IMR-90 (cell line): ENCODE measurements around the gene UBE2S. TPM values are rescaled to one million over a fixed set of nuclear protein-coding genes. Genes with fewer than 3 reads are reported as not detected.

Experiments used
- ATAC-seq: fragments of 200-7000 bp; cut with Tn5 transposase; 2 replicates; pipeline ENCODE4 v1.9.1; 2020; ENCODE audit warnings: low read depth, mild to moderate bottlenecking, moderate library complexity
- BruUV-seq: library from RNA; stranded (reverse); fragments of 400-500 nt; replicated peaks from 2 replicates; lab custom pipeline; 2021; lab: Mats Ljungman, UMichigan
- CTCF ChIA-PET: fragments of 300-600 bp; formaldehyde crosslinking; extraction: SDS; loops from one replicate; lab custom pipeline; 2021; ENCODE audit warnings: antibody characterized with exemption; lab: Yijun Ruan, JAX
- POLR2A ChIA-PET: fragments of 300-600 bp; sonication (Branson Sonifier 250); formaldehyde crosslinking; loops from one replicate; lab custom pipeline; 2022; ENCODE audit warnings: antibody characterized with exemption; ENCODE audit not compliant: unreplicated experiment; lab: Charles Lee
- DNase-seq: peaks from one replicate; pipeline ENCODE4 v3.0.0; 2013
- H2AFZ ChIP-seq: replicated peaks from 2 replicates; pipeline ENCODE3; 2013; ENCODE audit warnings: low read length, mild to moderate bottlenecking; ENCODE audit not compliant: poor library complexity
- H2AK5ac ChIP-seq: 2 replicates; pipeline ENCODE4 v1.6.1; 2013; ENCODE audit warnings: low read depth, low read length, inconsistent platforms
- H2AK9ac ChIP-seq: replicated peaks from 2 replicates; pipeline ENCODE3; 2013; ENCODE audit warnings: mild to moderate bottlenecking, low read depth, low read length, moderate library complexity; ENCODE audit not compliant: poor library complexity
- H2BK120ac ChIP-seq: 2 replicates; pipeline ENCODE4 v1.6.1; 2013; ENCODE audit warnings: low read depth, low read length, inconsistent platforms
- H2BK15ac ChIP-seq: 3 replicates; pipeline ENCODE4 v1.6.1; 2013; ENCODE audit warnings: low read depth, low read length, inconsistent platforms
- H2BK20ac ChIP-seq: 2 replicates; pipeline ENCODE4 v1.6.1; 2013; ENCODE audit warnings: low read depth, mild to moderate bottlenecking, inconsistent platforms, low read length, moderate library complexity
- H2BK5ac ChIP-seq: 2 replicates; pipeline ENCODE4 v1.6.1; 2013; ENCODE audit warnings: mild to moderate bottlenecking, low read depth, low read length, inconsistent platforms; ENCODE audit not compliant: poor library complexity, severe bottlenecking
- H3K14ac ChIP-seq: replicated peaks from 2 replicates; pipeline ENCODE4 v1.6.1; 2013; ENCODE audit warnings: low read depth, low read length, inconsistent platforms
- H3K18ac ChIP-seq: 2 replicates; pipeline ENCODE4 v1.6.1; 2013; ENCODE audit warnings: low read depth, low read length, control low read depth
- H3K23ac ChIP-seq: 2 replicates; pipeline ENCODE4 v1.6.1; 2013; ENCODE audit warnings: low read depth, low read length, inconsistent platforms
- H3K27ac ChIP-seq: 2 replicates; pipeline ENCODE4 v1.5.1; 2013; ENCODE audit warnings: mild to moderate bottlenecking, control low read depth, low read length; ENCODE audit not compliant: insufficient read depth
- H3K27me3 ChIP-seq: 2 replicates; pipeline ENCODE4 v1.6.1; 2013; ENCODE audit warnings: low read length; ENCODE audit not compliant: control insufficient read depth, insufficient read depth
- H3K36me3 ChIP-seq: 2 replicates; pipeline ENCODE4 v1.6.1; 2013; ENCODE audit warnings: low read length, mixed read lengths; ENCODE audit not compliant: control insufficient read depth, insufficient read depth
- H3K4ac ChIP-seq: 2 replicates; pipeline ENCODE4 v1.6.1; 2013; ENCODE audit warnings: low read depth, low read length, inconsistent platforms
- H3K4me1 ChIP-seq: 2 replicates; pipeline ENCODE4 v1.6.1; 2013; ENCODE audit warnings: low read length, mixed read lengths; ENCODE audit not compliant: control insufficient read depth, insufficient read depth
- H3K4me2 ChIP-seq: 2 replicates; pipeline ENCODE4 v1.6.1; 2013; ENCODE audit warnings: low read depth, mild to moderate bottlenecking, control low read depth, low read length, moderate library complexity
- H3K4me3 ChIP-seq: 2 replicates; pipeline ENCODE4 v1.5.1; 2013; ENCODE audit warnings: low read depth, mild to moderate bottlenecking, control low read depth, low read length, moderate library complexity; ENCODE audit not compliant: insufficient read depth
- H3K56ac ChIP-seq: 2 replicates; pipeline ENCODE4 v1.6.1; 2013; ENCODE audit warnings: low read length, inconsistent platforms; ENCODE audit not compliant: insufficient read depth; ENCODE audit errors: extremely low read depth
- H3K79me1 ChIP-seq, 2 experiments: 2 replicates each; pipeline ENCODE4 v1.6.1; 2013; ENCODE audit warnings: low read length in 2 of 2, inconsistent platforms in 1 of 2, low read depth in 1 of 2
- H3K9ac ChIP-seq: 2 replicates; pipeline ENCODE4 v1.6.1; 2013; ENCODE audit warnings: low read depth, low read length, control low read depth
- H3K9me1 ChIP-seq: 2 replicates; pipeline ENCODE4 v1.6.1; 2013; ENCODE audit warnings: low read length, inconsistent platforms; ENCODE audit not compliant: insufficient read depth
- H3K9me3 ChIP-seq: 2 replicates; pipeline ENCODE4 v1.6.1; 2013; ENCODE audit warnings: low read length; ENCODE audit not compliant: control insufficient read depth, insufficient read depth
- H4K20me1 ChIP-seq: 2 replicates; pipeline ENCODE4 v1.6.1; 2013; ENCODE audit warnings: low read length, inconsistent platforms; ENCODE audit not compliant: insufficient read depth
- H4K5ac ChIP-seq: 2 replicates; pipeline ENCODE4 v1.6.1; 2013; ENCODE audit warnings: mild to moderate bottlenecking, low read depth, low read length, control low read depth
- H4K8ac ChIP-seq, 2 experiments: 2 replicates each; pipeline ENCODE4 v1.6.1; 2013; ENCODE audit warnings: low read depth in 2 of 2, low read length in 2 of 2, control low read depth in 1 of 2, inconsistent platforms in 1 of 2
- H4K91ac ChIP-seq: 2 replicates; pipeline ENCODE4 v1.6.1; 2013; ENCODE audit warnings: low read depth, low read length, inconsistent platforms; ENCODE audit not compliant: insufficient read depth
- MAFK ChIP-seq: IDR thresholded peaks from 2 replicates; pipeline ENCODE4 v1.6.1; 2012; ENCODE audit warnings: low read depth, low read length, improper control_type of control experiment
- MXI1 ChIP-seq: IDR thresholded peaks from 2 replicates; pipeline ENCODE4 v1.6.1; 2012; ENCODE audit warnings: low read depth, mild to moderate bottlenecking, low read length, moderate library complexity, borderline replicate concordance
- RAD21 ChIP-seq: IDR thresholded peaks from 2 replicates; pipeline ENCODE4 v1.6.1; 2012; ENCODE audit warnings: low read length, improper control_type of control experiment
- WGBS, 2 experiments: methylation state at CpG; one replicate each; pipeline versions ENCODE4 v1.1.5 to v1.1.7; 2013; ENCODE audit warnings: missing lambda C conversion rate in 2 of 2; ENCODE audit not compliant: insufficient read length in 1 of 2; ENCODE audit errors: extremely low coverage in 2 of 2; 5-methylcytosine and 5-hydroxymethylcytosine counted together
- dilution Hi-C: fragments of 300-500 bp; cut with HindIII; formaldehyde crosslinking; loops from one replicate; pipeline ENCODE4 v1.14.3; 2018; ENCODE audit warnings: low sequenced_read_pairs; ENCODE audit not compliant: unreplicated experiment
- in situ Hi-C: fragments of 300-500 bp; cut with MboI; formaldehyde crosslinking; loops from 3 replicates; pipeline ENCODE4 v1.14.3; 2019; ENCODE audit warnings: low sequenced_read_pairs, inconsistent platforms, mixed read lengths
- intact Hi-C: fragments of 100-400 bp; cut with micrococcal nuclease; formaldehyde crosslinking; loops from 2 replicates; pipeline ENCODE4 v1.10.0; 2022
- polyA plus RNA-seq, 3 experiments: library from polyadenylated mRNA; depleted of rRNA; stranded (reverse); fragments of >200 nt; gene quantifications; 2 replicates each; pipeline ENCODE4 v1.2.3, GENCODE V29; 2012; ENCODE audit warnings: low replicate concordance in 1 of 3
- total RNA-seq: library from RNA; depleted of rRNA; stranded (reverse); fragments of >200 nt; gene quantifications from 2 replicates; pipeline ENCODE4 v1.2.3, GENCODE V29; 2012; rRNA removed
- TF ChIP-seq, protein P1 (sequence below): conservative IDR thresholded peaks from 2 replicates; pipeline ENCODE4 v1.5.1; 2012; ENCODE audit warnings: mild to moderate bottlenecking, low read depth, low read length, improper control_type of control experiment

The UBE2S gene
- total and polyA plus RNA-seq, 2 of the 4 experiments (the other 2 are of a cell fraction), result 69.5 to 104 TPM

DNA sequence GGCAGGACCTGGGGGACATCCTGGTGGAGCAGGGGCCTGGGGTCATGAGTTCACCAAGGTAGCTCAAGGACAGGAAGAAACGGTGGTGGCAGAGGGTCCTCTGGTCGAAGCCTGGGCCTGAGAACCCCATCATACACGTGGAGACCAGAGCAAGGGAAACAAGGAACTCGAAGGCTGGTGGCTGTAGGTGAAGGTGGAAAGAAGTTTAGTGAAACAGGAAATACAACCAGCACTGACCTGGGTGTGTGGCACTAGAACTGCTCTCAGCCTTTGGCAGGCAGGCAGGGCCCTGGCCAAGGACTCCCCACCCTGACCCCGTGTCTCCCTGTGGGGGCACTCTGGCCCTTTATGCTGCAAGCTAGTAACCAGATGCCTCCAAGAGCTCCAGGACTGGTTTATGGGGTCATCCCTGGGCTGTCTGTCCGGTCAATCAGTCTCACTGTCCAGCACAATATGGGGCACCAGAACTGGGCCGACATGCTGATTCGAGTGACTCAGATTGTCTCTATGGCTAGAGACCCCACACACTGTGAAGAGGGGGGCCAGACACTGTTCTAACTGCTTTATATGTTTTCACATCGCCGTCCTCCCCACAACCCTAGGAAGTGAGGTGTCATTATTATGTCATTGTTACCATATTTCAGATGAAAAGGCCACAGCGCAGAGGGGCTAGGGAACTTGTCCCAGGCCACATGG, 56.8 kb downstream of the UBE2S start:
- no peaks in the 10 kb centered on the region for H3K9me3 ChIP-seq
- WGBS, 2 experiments, result 75% methylated on average over 4 of the region's 11 CpGs; no CpG with 5 or more reads in 1 of the 2 experiments
- peaks cover 5% of the 10 kb centered on the region; the same call in 1 of the 2 replicates for H3K4me1 ChIP-seq
- peaks cover 34% of the 10 kb centered on the region for H3K27me3 ChIP-seq
- no peak overlapping the region for H2BK15ac ChIP-seq
- no peak overlapping the region for H2AK5ac ChIP-seq
- no peaks in the 10 kb centered on the region for H3K9me1 ChIP-seq
- no peak overlapping the region for H4K8ac ChIP-seq
- no peak for DNase-seq
- H3K79me1 ChIP-seq, result no peaks in the 10 kb centered on the region
- H2AK9ac ChIP-seq, result peak overlapping the region; percentile 72
- no TSS peak for BruUV-seq
- H3K9ac ChIP-seq, result no peak overlapping the region
- no peak overlapping the region for H3K4me2 ChIP-seq
- no peak overlapping the region for H3K23ac ChIP-seq
- no peak overlapping the region for H3K4ac ChIP-seq
- no peak for ATAC-seq
- no peak overlapping the region for H4K91ac ChIP-seq
- POLR2A ChIA-PET, result no interaction called here
- peaks cover 7% of the 10 kb centered on the region; the same call in 1 of the 2 replicates for H4K20me1 ChIP-seq
- no peak overlapping the region; the same call in 1 of the 2 replicates for H3K14ac ChIP-seq
- dilution Hi-C loops, result no loop called here
- H2AFZ ChIP-seq, result no peak overlapping the region
- H2BK20ac ChIP-seq, result no peak overlapping the region
- H3K36me3 ChIP-seq, result peaks cover 7% of the 10 kb centered on the region; the same call in 1 of the 2 replicates
- H2BK120ac ChIP-seq, result no peak overlapping the region
- no peak for TF ChIP-seq MXI1
- TF ChIP-seq, protein P1, sequence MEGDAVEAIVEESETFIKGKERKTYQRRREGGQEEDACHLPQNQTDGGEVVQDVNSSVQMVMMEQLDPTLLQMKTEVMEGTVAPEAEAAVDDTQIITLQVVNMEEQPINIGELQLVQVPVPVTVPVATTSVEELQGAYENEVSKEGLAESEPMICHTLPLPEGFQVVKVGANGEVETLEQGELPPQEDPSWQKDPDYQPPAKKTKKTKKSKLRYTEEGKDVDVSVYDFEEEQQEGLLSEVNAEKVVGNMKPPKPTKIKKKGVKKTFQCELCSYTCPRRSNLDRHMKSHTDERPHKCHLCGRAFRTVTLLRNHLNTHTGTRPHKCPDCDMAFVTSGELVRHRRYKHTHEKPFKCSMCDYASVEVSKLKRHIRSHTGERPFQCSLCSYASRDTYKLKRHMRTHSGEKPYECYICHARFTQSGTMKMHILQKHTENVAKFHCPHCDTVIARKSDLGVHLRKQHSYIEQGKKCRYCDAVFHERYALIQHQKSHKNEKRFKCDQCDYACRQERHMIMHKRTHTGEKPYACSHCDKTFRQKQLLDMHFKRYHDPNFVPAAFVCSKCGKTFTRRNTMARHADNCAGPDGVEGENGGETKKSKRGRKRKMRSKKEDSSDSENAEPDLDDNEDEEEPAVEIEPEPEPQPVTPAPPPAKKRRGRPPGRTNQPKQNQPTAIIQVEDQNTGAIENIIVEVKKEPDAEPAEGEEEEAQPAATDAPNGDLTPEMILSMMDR, result no peak
- TF ChIP-seq MAFK, result no peak
- no peak for TF ChIP-seq RAD21
- intact Hi-C loops, result no loop called here
- no peak overlapping the region for H3K56ac ChIP-seq
- in situ Hi-C loops, result no loop called here
- no peak overlapping the region for H3K4me3 ChIP-seq
- no peak overlapping the region for H3K27ac ChIP-seq
- CTCF ChIA-PET, result interaction anchor here (0.9 kb wide), 1 partner anchor 34 kb away, joined by 3 read pairs; no protein-coding TSS in a partner anchor
- H2BK5ac ChIP-seq, result no peak overlapping the region
- no peak overlapping the region for H4K5ac ChIP-seq
- no peak overlapping the region for H3K18ac ChIP-seq

Other genes starting within 250 kb of the UBE2S start
Only the 30 nearest of the 32 such genes appear.
- gene SYT5, start 227.5 kb downstream of the UBE2S start, total RNA-seq, result under 0.01 TPM in 2 replicates
- gene SYT5, start 227.5 kb downstream of the UBE2S start, polyA plus RNA-seq (2012; rRNA removed), result 0.15 TPM in 1 of 2 replicates, not detected in the other
- gene PTPRH, start 198.3 kb downstream of the UBE2S start, total RNA-seq, result 1.7 and 3.4 TPM in 2 replicates
- gene PTPRH, start 198.3 kb downstream of the UBE2S start, polyA plus RNA-seq (2012; rRNA removed), result 1.3 and 1.7 TPM in 2 replicates
- gene TMEM86B, start 179.0 kb downstream of the UBE2S start, total RNA-seq, result 0.18 and 0.28 TPM in 2 replicates
- 2.4 TPM in 2 replicates for gene TMEM86B, start 179.0 kb downstream of the UBE2S start, polyA plus RNA-seq (2012; rRNA removed)
- 19.9 and 20.0 TPM in 2 replicates for gene PPP6R1, start 148.8 kb downstream of the UBE2S start, total RNA-seq
- gene PPP6R1, start 148.8 kb downstream of the UBE2S start, polyA plus RNA-seq (2012; rRNA removed), result 50.1 and 50.2 TPM in 2 replicates
- 19.7 and 21.0 TPM in 2 replicates for gene HSPBP1, start 127.7 kb downstream of the UBE2S start, total RNA-seq
- 43.2 and 52.5 TPM in 2 replicates for gene HSPBP1, start 127.7 kb downstream of the UBE2S start, polyA plus RNA-seq (2012; rRNA removed)
- gene BRSK1, start 123.8 kb downstream of the UBE2S start, total RNA-seq, result 1.9 and 2.5 TPM in 2 replicates
- 22.3 and 31.1 TPM in 2 replicates for gene BRSK1, start 123.8 kb downstream of the UBE2S start, polyA plus RNA-seq (2012; rRNA removed)
- not detected in 2 replicates for gene TMEM150B, start 82.4 kb downstream of the UBE2S start, total RNA-seq
- not detected in 2 replicates for gene TMEM150B, start 82.4 kb downstream of the UBE2S start, polyA plus RNA-seq (2012; rRNA removed)
- 1.8 and 1.9 TPM in 2 replicates for gene KMT5C, start 67.9 kb downstream of the UBE2S start, total RNA-seq
- gene KMT5C, start 67.9 kb downstream of the UBE2S start, polyA plus RNA-seq (2012; rRNA removed), result 5.9 and 6.9 TPM in 2 replicates
- gene COX6B2, start 53.1 kb downstream of the UBE2S start, total RNA-seq, result not detected in 2 replicates
- 0.19 and 0.39 TPM in 2 replicates for gene COX6B2, start 53.1 kb downstream of the UBE2S start, polyA plus RNA-seq (2012; rRNA removed)
- gene GARIN5B, start 44.5 kb downstream of the UBE2S start, total RNA-seq, result not detected in 2 replicates
- gene GARIN5B, start 44.5 kb downstream of the UBE2S start, polyA plus RNA-seq (2012; rRNA removed), result not detected in 2 replicates
- 14.3 and 15.6 TPM in 2 replicates for gene IL11, start 37.3 kb downstream of the UBE2S start, total RNA-seq
- gene IL11, start 37.3 kb downstream of the UBE2S start, polyA plus RNA-seq (2012; rRNA removed), result 33.6 and 38.9 TPM in 2 replicates
- gene TMEM190, start 31.0 kb downstream of the UBE2S start, total RNA-seq, result not detected in 2 replicates
- 1.4 and 1.6 TPM in 2 replicates for gene TMEM190, start 31.0 kb downstream of the UBE2S start, polyA plus RNA-seq (2012; rRNA removed)
- not detected in 2 replicates for gene TMEM238, start 23.5 kb downstream of the UBE2S start, total RNA-seq
- gene TMEM238, start 23.5 kb downstream of the UBE2S start, polyA plus RNA-seq (2012; rRNA removed), result not detected in 2 replicates
- gene RPL28, start 21.9 kb downstream of the UBE2S start, total RNA-seq, result 386 and 998 TPM in 2 replicates
- gene RPL28, start 21.9 kb downstream of the UBE2S start, polyA plus RNA-seq (2012; rRNA removed), result 1,428 and 1,693 TPM in 2 replicates
- gene SHISA7, start 35.5 kb upstream of the UBE2S start, total RNA-seq, result not detected in 2 replicates
- gene SHISA7, start 35.5 kb upstream of the UBE2S start, polyA plus RNA-seq (2012; rRNA removed), result 0.03 TPM in 1 of 2 replicates, not detected in the other
- gene ISOC2, start 53.9 kb upstream of the UBE2S start, total RNA-seq, result 46.7 and 56.1 TPM in 2 replicates
- 82.1 and 119 TPM in 2 replicates for gene ISOC2, start 53.9 kb upstream of the UBE2S start, polyA plus RNA-seq (2012; rRNA removed)
- gene C19orf85, start 57.0 kb upstream of the UBE2S start, total RNA-seq, result not detected in 2 replicates
- not detected in 2 replicates for gene C19orf85, start 57.0 kb upstream of the UBE2S start, polyA plus RNA-seq (2012; rRNA removed)
- 0.18 and 0.28 TPM in 2 replicates for gene ZNF628, start 68.8 kb upstream of the UBE2S start, total RNA-seq
- gene ZNF628, start 68.8 kb upstream of the UBE2S start, polyA plus RNA-seq (2012; rRNA removed), result 1.9 and 2.6 TPM in 2 replicates
- gene NAT14, start 77.4 kb upstream of the UBE2S start, total RNA-seq, result 4.3 and 7.2 TPM in 2 replicates
- 40.9 and 41.2 TPM in 2 replicates for gene NAT14, start 77.4 kb upstream of the UBE2S start, polyA plus RNA-seq (2012; rRNA removed)
- 1.4 and 1.7 TPM in 2 replicates for gene SSC5D, start 80.6 kb upstream of the UBE2S start, total RNA-seq
- 14.1 and 19.1 TPM in 2 replicates for gene SSC5D, start 80.6 kb upstream of the UBE2S start, polyA plus RNA-seq (2012; rRNA removed)
- not detected in 2 replicates for gene SBK2, start 129.3 kb upstream of the UBE2S start, total RNA-seq
- 0.30 and 0.48 TPM in 2 replicates for gene SBK2, start 129.3 kb upstream of the UBE2S start, polyA plus RNA-seq (2012; rRNA removed)
- gene SBK3, start 137.8 kb upstream of the UBE2S start, total RNA-seq, result 0.18 TPM in 1 of 2 replicates, not detected in the other
- gene SBK3, start 137.8 kb upstream of the UBE2S start, polyA plus RNA-seq (2012; rRNA removed), result 0.05 and 0.16 TPM in 2 replicates
- gene ZNF579, start 173.1 kb upstream of the UBE2S start, total RNA-seq, result 0.54 and 0.83 TPM in 2 replicates
- 9.0 and 10.7 TPM in 2 replicates for gene ZNF579, start 173.1 kb upstream of the UBE2S start, polyA plus RNA-seq (2012; rRNA removed)
- 0.83 and 1.3 TPM in 2 replicates for gene FIZ1, start 191.7 kb upstream of the UBE2S start, total RNA-seq
- 5.5 and 5.9 TPM in 2 replicates for gene FIZ1, start 191.7 kb upstream of the UBE2S start, polyA plus RNA-seq (2012; rRNA removed)
- gene ZNF524, start 192.5 kb upstream of the UBE2S start, total RNA-seq, result 2.3 and 2.8 TPM in 2 replicates
- 6.6 and 8.0 TPM in 2 replicates for gene ZNF524, start 192.5 kb upstream of the UBE2S start, polyA plus RNA-seq (2012; rRNA removed)
- gene ZNF865, start 197.9 kb upstream of the UBE2S start, total RNA-seq, result under 0.01 TPM in 2 replicates
- gene ZNF865, start 197.9 kb upstream of the UBE2S start, polyA plus RNA-seq (2012; rRNA removed), result 4.6 and 6.3 TPM in 2 replicates
- gene ZNF784, start 216.8 kb upstream of the UBE2S start, total RNA-seq, result 2.5 TPM in 2 replicates
- 3.7 and 4.1 TPM in 2 replicates for gene ZNF784, start 216.8 kb upstream of the UBE2S start, polyA plus RNA-seq (2012; rRNA removed)
- 1.4 and 1.7 TPM in 2 replicates for gene ZNF580, start 233.2 kb upstream of the UBE2S start, total RNA-seq
- gene ZNF580, start 233.2 kb upstream of the UBE2S start, polyA plus RNA-seq (2012; rRNA removed), result 36.9 and 44.4 TPM in 2 replicates
- gene ZNF581, start 235.9 kb upstream of the UBE2S start, total RNA-seq, result 9.7 and 10.0 TPM in 2 replicates
- gene ZNF581, start 235.9 kb upstream of the UBE2S start, polyA plus RNA-seq (2012; rRNA removed), result 21.9 and 24.5 TPM in 2 replicates
- gene CCDC106, start 240.4 kb upstream of the UBE2S start, total RNA-seq, result 2.2 and 2.3 TPM in 2 replicates
- 13.6 and 15.0 TPM in 2 replicates for gene CCDC106, start 240.4 kb upstream of the UBE2S start, polyA plus RNA-seq (2012; rRNA removed)